HG03460 (cell line): ENCODE data around the gene FXYD2.

Experiments
- ATAC-seq: cut with Tn5 transposase; IDR thresholded peaks from one replicate; pipeline ENCODE4 v1.9.1; 2021; ENCODE audit not compliant: unreplicated experiment

Gene FXYD2

DNA sequence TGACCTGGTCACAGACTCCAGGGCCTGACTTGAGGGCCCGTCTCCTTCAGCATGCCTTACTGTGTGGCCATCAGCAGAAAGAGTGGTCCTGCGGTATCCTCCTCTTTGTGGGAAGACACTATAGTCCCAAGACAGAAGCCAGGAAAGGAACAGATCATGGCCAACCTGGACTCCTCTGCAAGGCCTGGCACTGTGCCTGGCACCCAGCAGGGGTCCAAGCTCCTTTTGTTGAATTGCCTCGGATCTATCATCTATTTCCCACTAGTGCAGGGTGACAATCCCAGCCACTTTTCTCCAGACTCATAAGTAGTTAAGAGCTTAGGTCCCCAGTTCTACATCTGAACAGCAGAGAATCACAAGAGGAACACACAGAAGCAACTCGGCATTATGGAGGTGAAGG is 54.5 kb downstream of the FXYD2 start:
- ATAC-seq = no peak
